Activated T-helper 2 cell treated with anti-CD3 and anti-CD28 coated beads, Interferon-gamma antibody, Interleukin-2, Interleukin-4, amounts not matched to agents 10 μg/mL and 5 μg/mL and 100 μg/mL, durations not matched to agents 14 hours and 24 hours and 36 hours (primary cell): Measurements from ENCODE around the gene ADCY3. TPM values are rescaled to one million over a fixed set of nuclear protein-coding genes. Genes with fewer than 3 reads are reported as not detected.
A peak's percentile ranks its signal among the peaks of the same experiment; 100 is the strongest.

Source experiments
- DNase-seq: peaks from one replicate; pipeline ENCODE4 v3.0.0; 2021; ENCODE audit warnings: low spot score
- H3K27ac Mint-ChIP-seq: one replicate; pipeline ENCODE4 v1.8.0; 2021; ENCODE audit warnings: mixed read lengths
- H3K27me3 Mint-ChIP-seq: one replicate; pipeline ENCODE4 v1.8.0; 2021; ENCODE audit warnings: low read depth, mixed read lengths
- H3K36me3 Mint-ChIP-seq: one replicate; pipeline ENCODE4 v1.8.0; 2021; ENCODE audit warnings: low read depth, mixed read lengths
- H3K4me1 Mint-ChIP-seq: one replicate; pipeline ENCODE4 v1.8.0; 2021; ENCODE audit warnings: low read depth, mixed read lengths
- H3K4me3 Mint-ChIP-seq: one replicate; pipeline ENCODE4 v1.8.0; 2021; ENCODE audit warnings: low read depth, mild to moderate bottlenecking, moderate library complexity, mixed read lengths
- H3K9me3 Mint-ChIP-seq: one replicate; pipeline ENCODE4 v1.8.0; 2021; ENCODE audit warnings: mixed read lengths
- intact Hi-C: fragments of 100-400 bp; cut with micrococcal nuclease; formaldehyde crosslinking; loops from one replicate; pipeline ENCODE4 v1.15.1; 2023
- total RNA-seq: library from RNA; stranded (reverse); gene quantifications from 2 replicates; pipeline ENCODE4 v1.2.3, GENCODE V29; 2022

ADCY3 gene
- total RNA-seq, 1 donor from 2014 or later: 108 TPM

- intact Hi-C loops: no loop called here
- H3K9me3 Mint-ChIP-seq: peaks cover 52% of the 10 kb centered on the region
- H3K36me3 Mint-ChIP-seq: peaks cover 58% of the 10 kb centered on the region
- no peaks in the 10 kb centered on the region for H3K4me1 Mint-ChIP-seq
- no peak overlapping the region for H3K4me3 Mint-ChIP-seq
- H3K27ac Mint-ChIP-seq: no peak overlapping the region
- DNase-seq: no peak
- no peaks in the 10 kb centered on the region for H3K27me3 Mint-ChIP-seq
Observed at GRCh38 chr2:24892928-24893327, 27.1 kb downstream of the ADCY3 start.

GRCh38 chr2:24891201-24891600, 28.8 kb downstream of the ADCY3 start:
- no peak overlapping the region for H3K27ac Mint-ChIP-seq
- no peak overlapping the region for H3K4me3 Mint-ChIP-seq
- H3K4me1 Mint-ChIP-seq: peaks cover 4% of the 10 kb centered on the region
- no peak for DNase-seq
- H3K36me3 Mint-ChIP-seq: peaks cover 43% of the 10 kb centered on the region
- no peaks in the 10 kb centered on the region for H3K27me3 Mint-ChIP-seq
- intact Hi-C loops: no loop called here
- peaks cover 36% of the 10 kb centered on the region for H3K9me3 Mint-ChIP-seq

- peaks cover 16% of the 10 kb centered on the region for H3K9me3 Mint-ChIP-seq
- H3K27ac Mint-ChIP-seq: no peak overlapping the region
- intact Hi-C loops: no loop called here
- H3K4me1 Mint-ChIP-seq: peaks cover 5% of the 10 kb centered on the region
- H3K4me3 Mint-ChIP-seq: no peak overlapping the region
- peaks cover 24% of the 10 kb centered on the region for H3K36me3 Mint-ChIP-seq
- DNase-seq: no peak
- no peaks in the 10 kb centered on the region for H3K27me3 Mint-ChIP-seq
Observed at GRCh38 chr2:24889221-24889620, 30.8 kb downstream of the ADCY3 start.

- Mint-ChIP-seq H3K4me3 (no peak overlapping the region), H3K27me3 (no peaks in the 10 kb centered on the region), H3K36me3 (peaks cover 19% of the 10 kb centered on the region), H3K9me3 (peaks cover 8% of the 10 kb centered on the region), H3K27ac (no peak overlapping the region), H3K4me1 (peaks cover 14% of the 10 kb centered on the region)
- intact Hi-C loops: no loop called here
- DNase-seq: no peak
Observed at GRCh38 chr2:24888177-24888576, 31.9 kb downstream of the ADCY3 start.

GRCh38 chr2:24887307-24887874, 32.6 kb downstream of the ADCY3 start:
- Mint-ChIP-seq H3K27ac (no peak overlapping the region), H3K9me3 (peaks cover 8% of the 10 kb centered on the region), H3K4me3 (no peak overlapping the region), H3K27me3 (no peaks in the 10 kb centered on the region), H3K4me1 (peaks cover 16% of the 10 kb centered on the region), H3K36me3 (peaks cover 19% of the 10 kb centered on the region)
- no peak for DNase-seq
- intact Hi-C loops: no loop called here

GRCh38 chr2:24886691-24887304, 33.2 kb downstream of the ADCY3 start:
- Mint-ChIP-seq H3K4me3 (no peak overlapping the region), H3K36me3 (peaks cover 22% of the 10 kb centered on the region), H3K27me3 (no peaks in the 10 kb centered on the region), H3K9me3 (peaks cover 5% of the 10 kb centered on the region), H3K27ac (peak overlapping the region; percentile 19), H3K4me1 (peaks cover 19% of the 10 kb centered on the region)
- intact Hi-C loops: no loop called here
- no peak for DNase-seq

- no peaks in the 10 kb centered on the region for H3K9me3 Mint-ChIP-seq
- peaks cover 22% of the 10 kb centered on the region for H3K4me1 Mint-ChIP-seq
- no peak for DNase-seq
- peaks cover 20% of the 10 kb centered on the region for H3K36me3 Mint-ChIP-seq
- peak overlapping the region; percentile 19 for H3K27ac Mint-ChIP-seq
- no peaks in the 10 kb centered on the region for H3K27me3 Mint-ChIP-seq
- no peak overlapping the region for H3K4me3 Mint-ChIP-seq
- intact Hi-C loops: no loop called here
Observed at GRCh38 chr2:24886126-24886501, 33.9 kb downstream of the ADCY3 start.

GRCh38 chr2:24885221-24886125, 34.6 kb downstream of the ADCY3 start:
- Mint-ChIP-seq H3K9me3 (no peaks in the 10 kb centered on the region), H3K4me3 (no peak overlapping the region), H3K36me3 (peaks cover 20% of the 10 kb centered on the region)

GRCh38 chr2:24883946-24884345, 36.1 kb downstream of the ADCY3 start:
- no peaks in the 10 kb centered on the region for H3K9me3 Mint-ChIP-seq
- no peak overlapping the region for H3K27ac Mint-ChIP-seq
- peaks cover 26% of the 10 kb centered on the region for H3K4me1 Mint-ChIP-seq
- intact Hi-C loops: no loop called here
- H3K36me3 Mint-ChIP-seq: peaks cover 14% of the 10 kb centered on the region
- no peak overlapping the region for H3K4me3 Mint-ChIP-seq
- no peaks in the 10 kb centered on the region for H3K27me3 Mint-ChIP-seq
- DNase-seq: no peak

More at GRCh38 chr2:24885221-24886125, 34.6 kb downstream of the ADCY3 start:
- no peak for DNase-seq
- Mint-ChIP-seq H3K4me1 (peaks cover 26% of the 10 kb centered on the region), H3K27me3 (no peaks in the 10 kb centered on the region), H3K27ac (no peak overlapping the region)
- intact Hi-C loops: no loop called here

GRCh38 chr2:24881623-24882022, 38.4 kb downstream of the ADCY3 start:
- intact Hi-C loops: no loop called here
- H3K9me3 Mint-ChIP-seq: no peaks in the 10 kb centered on the region

GRCh38 chr2:24881158-24881557, 38.9 kb downstream of the ADCY3 start:
- H3K36me3 Mint-ChIP-seq: peaks cover 5% of the 10 kb centered on the region
- H3K4me3 Mint-ChIP-seq: no peak overlapping the region
- H3K4me1 Mint-ChIP-seq: peaks cover 23% of the 10 kb centered on the region
- intact Hi-C loops: no loop called here
- no peak for DNase-seq
- no peak overlapping the region for H3K27ac Mint-ChIP-seq
- H3K27me3 Mint-ChIP-seq: no peaks in the 10 kb centered on the region
- no peaks in the 10 kb centered on the region for H3K9me3 Mint-ChIP-seq

More at GRCh38 chr2:24881623-24882022, 38.4 kb downstream of the ADCY3 start:
- no peak for DNase-seq
- peaks cover 28% of the 10 kb centered on the region for H3K4me1 Mint-ChIP-seq
- H3K4me3 Mint-ChIP-seq: no peak overlapping the region
- H3K27ac Mint-ChIP-seq: no peak overlapping the region
- H3K36me3 Mint-ChIP-seq: peaks cover 5% of the 10 kb centered on the region
- H3K27me3 Mint-ChIP-seq: no peaks in the 10 kb centered on the region

GRCh38 chr2:24878341-24878740, 41.7 kb downstream of the ADCY3 start:
- intact Hi-C loops: no loop called here
- Mint-ChIP-seq H3K9me3 (no peaks in the 10 kb centered on the region), H3K4me3 (no peak overlapping the region), H3K27ac (no peak overlapping the region), H3K27me3 (no peaks in the 10 kb centered on the region), H3K36me3 (peaks cover 5% of the 10 kb centered on the region), H3K4me1 (peaks cover 16% of the 10 kb centered on the region)
- no peak for DNase-seq

GRCh38 chr2:24877646-24878045, 42.4 kb downstream of the ADCY3 start:
- Mint-ChIP-seq H3K36me3 (peaks cover 5% of the 10 kb centered on the region), H3K9me3 (no peaks in the 10 kb centered on the region), H3K27ac (no peak overlapping the region), H3K4me3 (no peak overlapping the region), H3K4me1 (peaks cover 14% of the 10 kb centered on the region), H3K27me3 (no peaks in the 10 kb centered on the region)
- intact Hi-C loops: no loop called here
- DNase-seq: no peak
